CD14-positive monocyte (primary cell): ENCODE measurements around the gene OR2F1. TPM values are rescaled to one million over a fixed set of nuclear protein-coding genes. Genes with fewer than 3 reads are reported as not detected.

Source experiments
- DNase-seq, 3 donors: peaks; one replicate each; pipeline ENCODE4 v3.0.0-alpha.2; 2011 to 2022
- H2AFZ ChIP-seq: 2 replicates; pipeline ENCODE4 v1.6.0; 2012; ENCODE audit warnings: mild to moderate bottlenecking, low read depth, low read length, inconsistent platforms; ENCODE audit not compliant: insufficient read depth, poor library complexity, severe bottlenecking
- H3K27ac ChIP-seq, 2 donors: 1 replicate in 1 of 2; 2 replicates in 1 of 2; pipeline ENCODE4 v1.5.1; 2012 to 2013; ENCODE audit warnings: low read length in 2 of 2, control low read depth in 1 of 2, inconsistent platforms in 1 of 2, low read depth in 1 of 2, mild to moderate bottlenecking in 1 of 2
- H3K27me3 ChIP-seq, 2 donors: one replicate each; pipeline versions ENCODE4 v1.6.0 to v1.6.1; 2011 to 2013; ENCODE audit warnings: low read length in 2 of 2; ENCODE audit not compliant: control insufficient read depth in 2 of 2, insufficient read depth in 2 of 2
- H3K36me3 ChIP-seq, 2 donors: replicated peaks in 1 of 2; 1 replicate in 1 of 2; 2 replicates in 1 of 2; pipeline versions ENCODE4 v1.5.1 to v1.6.1; 2012 to 2013; ENCODE audit warnings: low read length in 2 of 2, control low read depth in 1 of 2, inconsistent platforms in 1 of 2, mild to moderate bottlenecking in 1 of 2; ENCODE audit not compliant: insufficient read depth in 2 of 2, control insufficient read depth in 1 of 2
- H3K4me1 ChIP-seq, 2 donors: 1 replicate in 1 of 2; 2 replicates in 1 of 2; pipeline versions ENCODE4 v1.5.1 to v1.6.1; 2012 to 2013; ENCODE audit warnings: low read length in 2 of 2, control low read depth in 1 of 2, inconsistent platforms in 1 of 2, mild to moderate bottlenecking in 1 of 2, moderate library complexity in 1 of 2; ENCODE audit not compliant: insufficient read depth in 2 of 2, control insufficient read depth in 1 of 2
- H3K4me2 ChIP-seq: replicated peaks from 2 replicates; pipeline ENCODE3; 2012; ENCODE audit warnings: low read length, moderate library complexity, mild to moderate bottlenecking; ENCODE audit not compliant: poor library complexity, severe bottlenecking; ENCODE audit errors: extremely low read depth
- H3K4me3 ChIP-seq, 3 experiments: fragments of 200-600 bp in 1 of 3; sonication (generic) in 1 of 3; replicated peaks in 1 of 3; 1 replicate in 2 of 3; 2 replicates in 1 of 3; pipeline ENCODE4 v1.5.1; 2011 to 2013; ENCODE audit warnings: low read length in 3 of 3, mild to moderate bottlenecking in 3 of 3, control low read depth in 2 of 3, low read depth in 2 of 3, inconsistent platforms in 1 of 3, moderate library complexity in 1 of 3
- H3K79me2 ChIP-seq: 2 replicates; pipeline ENCODE4 v1.6.0; 2012; ENCODE audit warnings: mild to moderate bottlenecking, control low read depth, inconsistent platforms, low read length, moderate library complexity; ENCODE audit not compliant: insufficient read depth
- H3K9ac ChIP-seq: 2 replicates; pipeline ENCODE4 v1.6.0; 2017; ENCODE audit warnings: low read length, mild to moderate bottlenecking; ENCODE audit not compliant: insufficient read depth, poor library complexity, severe bottlenecking
- H3K9me3 ChIP-seq, 2 donors: replicated peaks in 1 of 2; 1 replicate in 1 of 2; 2 replicates in 1 of 2; pipeline versions ENCODE4 v1.5.1 to v1.6.1; 2012 to 2013; ENCODE audit warnings: low read length in 2 of 2, control low read depth in 1 of 2; ENCODE audit not compliant: control insufficient read depth in 1 of 2, insufficient read depth in 1 of 2
- H4K20me1 ChIP-seq: 2 replicates; pipeline ENCODE4 v1.6.0; 2012; ENCODE audit warnings: mild to moderate bottlenecking, low read length, control low read depth, moderate library complexity; ENCODE audit not compliant: insufficient read depth
- H3K27ac Mint-ChIP-seq, 7 donors: one replicate each; pipeline ENCODE4 v1.8.0; 2020; ENCODE audit warnings: mild to moderate bottlenecking in 7 of 7, mixed read lengths in 7 of 7, moderate library complexity in 6 of 7, inconsistent platforms in 2 of 7
- H3K27me3 Mint-ChIP-seq, 3 donors: one replicate each; pipeline ENCODE4 v1.8.0; 2021 to 2022; ENCODE audit warnings: low read depth in 3 of 3, mild to moderate bottlenecking in 3 of 3, mixed read lengths in 3 of 3, moderate library complexity in 3 of 3, inconsistent platforms in 1 of 3
- H3K36me3 Mint-ChIP-seq, 2 donors: one replicate each; pipeline ENCODE4 v1.8.0; 2020; ENCODE audit warnings: mixed read lengths in 2 of 2, inconsistent platforms in 1 of 2, mild to moderate bottlenecking in 1 of 2
- H3K4me1 Mint-ChIP-seq: one replicate; pipeline ENCODE4 v1.8.0; 2020; ENCODE audit warnings: mild to moderate bottlenecking, mixed read lengths
- H3K4me3 Mint-ChIP-seq, 2 donors: one replicate each; pipeline ENCODE4 v1.8.0; 2020; ENCODE audit warnings: mild to moderate bottlenecking in 2 of 2, mixed read lengths in 2 of 2, moderate library complexity in 1 of 2
- H3K9me3 Mint-ChIP-seq, 7 donors: one replicate each; pipeline ENCODE4 v1.8.0; 2020 to 2022; ENCODE audit warnings: mixed read lengths in 7 of 7, mild to moderate bottlenecking in 6 of 7, moderate library complexity in 6 of 7, inconsistent platforms in 2 of 7
- WGBS: methylation state at CpG from one replicate; pipeline ENCODE4 v1.1.5; 2013; ENCODE audit warnings: missing lambda C conversion rate; ENCODE audit not compliant: insufficient coverage; 5-methylcytosine and 5-hydroxymethylcytosine counted together
- intact Hi-C, 2 donors: fragments of 100-400 bp; cut with micrococcal nuclease; formaldehyde crosslinking; loops; one replicate each; pipeline versions ENCODE4 v1.15.0 to v1.15.1; 2023
- polyA plus RNA-seq, 3 donors: library from polyadenylated mRNA; depleted of rRNA in 1 of 3; unstranded in 2 of 3; stranded (reverse) in 1 of 3; fragments of 300-500 nt in 2 of 3; fragments of >200 nt in 1 of 3; fragmentation: Illumina TruSeq in 2 of 3; gene quantifications; 1 replicate in 2 of 3; 2 replicates in 1 of 3; pipeline ENCODE4 v1.2.3, GENCODE V29; 2012 to 2021
- TF ChIP-seq, protein P1 (sequence below): fragments of 200-600 bp; IDR thresholded peaks from one replicate; pipeline ENCODE4 v1.8.0; 2022; ENCODE audit warnings: antibody characterized with exemption, mild to moderate bottlenecking

The OR2F1 gene
- polyA plus RNA-seq, 3 donors, result not detected

- H2AFZ ChIP-seq, result no peak overlapping the region
- Mint-ChIP-seq H3K4me1 (peaks cover 7% of the 10 kb centered on the region), H3K36me3 (no peaks in the 10 kb centered on the region), H3K9me3 (peaks cover 0 to 2% (median 0%) of the 10 kb centered on the region in 7 donors), H3K4me3 (no peak overlapping the region), H3K27ac (no peak overlapping the region), H3K27me3 (peaks cover 3 to 10% (median 6%) of the 10 kb centered on the region in 3 donors)
- H3K4me3 ChIP-seq, result no peak overlapping the region
- DNase-seq, result no peak
- H4K20me1 ChIP-seq, result no peaks in the 10 kb centered on the region
- H3K27me3 ChIP-seq, result no peaks in the 10 kb centered on the region
- H3K4me2 ChIP-seq, result no peak overlapping the region
- H3K9me3 ChIP-seq, result no peaks in the 10 kb centered on the region
- intact Hi-C loops, result loop anchor here in 1 of 2 donors (10.0 kb wide), 1 partner anchor 61 kb away; no protein-coding TSS in a partner anchor
- TF ChIP-seq, protein P1, sequence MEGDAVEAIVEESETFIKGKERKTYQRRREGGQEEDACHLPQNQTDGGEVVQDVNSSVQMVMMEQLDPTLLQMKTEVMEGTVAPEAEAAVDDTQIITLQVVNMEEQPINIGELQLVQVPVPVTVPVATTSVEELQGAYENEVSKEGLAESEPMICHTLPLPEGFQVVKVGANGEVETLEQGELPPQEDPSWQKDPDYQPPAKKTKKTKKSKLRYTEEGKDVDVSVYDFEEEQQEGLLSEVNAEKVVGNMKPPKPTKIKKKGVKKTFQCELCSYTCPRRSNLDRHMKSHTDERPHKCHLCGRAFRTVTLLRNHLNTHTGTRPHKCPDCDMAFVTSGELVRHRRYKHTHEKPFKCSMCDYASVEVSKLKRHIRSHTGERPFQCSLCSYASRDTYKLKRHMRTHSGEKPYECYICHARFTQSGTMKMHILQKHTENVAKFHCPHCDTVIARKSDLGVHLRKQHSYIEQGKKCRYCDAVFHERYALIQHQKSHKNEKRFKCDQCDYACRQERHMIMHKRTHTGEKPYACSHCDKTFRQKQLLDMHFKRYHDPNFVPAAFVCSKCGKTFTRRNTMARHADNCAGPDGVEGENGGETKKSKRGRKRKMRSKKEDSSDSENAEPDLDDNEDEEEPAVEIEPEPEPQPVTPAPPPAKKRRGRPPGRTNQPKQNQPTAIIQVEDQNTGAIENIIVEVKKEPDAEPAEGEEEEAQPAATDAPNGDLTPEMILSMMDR, result no peak
- peaks cover 5% of the 10 kb centered on the region for H3K79me2 ChIP-seq
- 90% methylated on average over 7 of the region's 9 CpGs for WGBS
- H3K4me1 ChIP-seq, result peaks cover 3 to 4% of the 10 kb centered on the region in 2 donors
- no peak overlapping the region for H3K9ac ChIP-seq
- H3K27ac ChIP-seq, result no peak overlapping the region
- no peaks in the 10 kb centered on the region for H3K36me3 ChIP-seq
Measured at GRCh38 chr7:143906151-143906550, 48.5 kb upstream of the OR2F1 start.

DNA sequence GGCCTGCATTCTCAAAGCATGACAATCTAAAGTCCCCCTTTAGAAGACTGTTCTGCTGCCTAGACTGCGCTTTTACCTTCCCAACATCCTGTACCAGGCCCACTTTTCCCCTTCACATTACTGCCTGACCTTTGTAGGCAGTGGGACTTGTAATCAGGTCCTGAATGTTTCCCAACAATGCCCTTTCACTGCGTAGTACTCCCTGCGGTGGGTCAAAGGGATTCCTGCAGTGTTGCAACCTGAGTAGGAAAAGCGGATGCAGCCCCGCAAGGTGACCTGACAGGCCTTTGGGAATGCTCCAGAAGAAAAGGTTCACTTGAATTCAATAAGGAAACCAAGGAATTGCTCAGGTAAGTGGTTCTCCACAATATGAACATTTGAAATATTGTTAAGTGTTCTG lies 47.7 kb upstream of the OR2F1 start:
- H3K9ac ChIP-seq, result no peak overlapping the region
- H3K9me3 ChIP-seq, result no peaks in the 10 kb centered on the region
- no peak overlapping the region for H3K4me2 ChIP-seq
- DNase-seq, result no peak
- H3K27ac Mint-ChIP-seq, result no peak overlapping the region
- no peaks in the 10 kb centered on the region for H3K36me3 ChIP-seq
- H3K9me3 Mint-ChIP-seq, result peaks cover 0 to 2% (median 0%) of the 10 kb centered on the region in 7 donors
- H3K79me2 ChIP-seq, result no peaks in the 10 kb centered on the region
- intact Hi-C loops, result loop anchor here in 1 of 2 donors (10.0 kb wide), 1 partner anchor 62 kb away; no protein-coding TSS in a partner anchor
- peak overlapping the region; percentile 27 for H2AFZ ChIP-seq
- no peak overlapping the region for H3K4me3 ChIP-seq
- no peaks in the 10 kb centered on the region for H4K20me1 ChIP-seq
- H3K4me3 Mint-ChIP-seq, result no peak overlapping the region
- TF ChIP-seq, protein P1, result no peak
- H3K4me1 Mint-ChIP-seq, result peaks cover 2% of the 10 kb centered on the region
- 94% methylated on average over 5 of the region's 5 CpGs for WGBS
- no peaks in the 10 kb centered on the region for H3K4me1 ChIP-seq
- no peaks in the 10 kb centered on the region for H3K36me3 Mint-ChIP-seq
- H3K27me3 Mint-ChIP-seq, result peaks cover 3 to 8% (median 6%) of the 10 kb centered on the region in 3 donors
- no peaks in the 10 kb centered on the region for H3K27me3 ChIP-seq
- H3K27ac ChIP-seq, result no peak overlapping the region
